GM23338 (cell line): ENCODE measurements around the gene UPK1B. TPM values are rescaled to one million over a fixed set of nuclear protein-coding genes. Genes with fewer than 3 reads are reported as not detected.

Experiments
- ATAC-seq: fragments of 200-7000 bp; cut with Tn5 transposase; 3 replicates; pipeline ENCODE4 v1.9.1; 2020
- DNase-seq: peaks from one replicate; pipeline ENCODE4 v3.0.0-alpha.2; 2015; ENCODE audit warnings: low spot score
- H2AFZ ChIP-seq: fragments of 200-600 bp; sonication (generic); 2 replicates; pipeline ENCODE4 v1.8.0; 2016; ENCODE audit warnings: antibody characterized with exemption, mild to moderate bottlenecking, moderate library complexity
- H3F3A ChIP-seq: fragments of 200-600 bp; sonication (generic); replicated peaks from 2 replicates; pipeline ENCODE4 v1.8.0; 2017; ENCODE audit warnings: antibody characterized with exemption, mixed run types, low read depth
- H3K27ac ChIP-seq: fragments of 200-600 bp; sonication (generic); 2 replicates; pipeline ENCODE4 v1.6.1; 2016; ENCODE audit warnings: low read depth
- H3K27me3 ChIP-seq: fragments of 200-600 bp; sonication (generic); 2 replicates; pipeline ENCODE4 v1.8.0; 2016; ENCODE audit warnings: mild to moderate bottlenecking, mixed run types, moderate library complexity; ENCODE audit not compliant: insufficient read depth
- H3K36me3 ChIP-seq: fragments of 200-600 bp; sonication (generic); 2 replicates; pipeline ENCODE4 v1.8.0; 2016; ENCODE audit warnings: mild to moderate bottlenecking; ENCODE audit not compliant: insufficient read depth
- H3K4me1 ChIP-seq: fragments of 200-600 bp; sonication (generic); 2 replicates; pipeline ENCODE4 v1.8.0; 2016; ENCODE audit warnings: mild to moderate bottlenecking, moderate library complexity; ENCODE audit not compliant: insufficient read depth
- H3K4me2 ChIP-seq: fragments of 200-600 bp; sonication (generic); 2 replicates; pipeline ENCODE4 v1.7.1; 2017; ENCODE audit warnings: mixed run types
- H3K4me3 ChIP-seq: fragments of 200-600 bp; sonication (generic); 2 replicates; pipeline ENCODE4 v1.6.1; 2016; ENCODE audit warnings: mixed run types
- H3K79me2 ChIP-seq: fragments of 200-600 bp; sonication (generic); replicated peaks from 2 replicates; pipeline ENCODE4 v1.8.0; 2017; ENCODE audit warnings: mild to moderate bottlenecking; ENCODE audit not compliant: insufficient read depth
- H3K9me2 ChIP-seq: fragments of 200-600 bp; sonication (generic); 2 replicates; pipeline ENCODE4 v1.8.0; 2017; ENCODE audit not compliant: insufficient read depth
- H4K20me1 ChIP-seq: fragments of 200-600 bp; sonication (generic); replicated peaks from 2 replicates; pipeline ENCODE4 v1.8.0; 2017; ENCODE audit warnings: mild to moderate bottlenecking; ENCODE audit not compliant: insufficient read depth
- H3K27ac Mint-ChIP-seq: 2 replicates; pipeline ENCODE4 v1.8.0; 2020; ENCODE audit warnings: inconsistent platforms, mild to moderate bottlenecking, moderate library complexity, mixed read lengths
- H3K27me3 Mint-ChIP-seq: 3 replicates; pipeline ENCODE4 v1.8.0; 2022; ENCODE audit warnings: low read depth, mild to moderate bottlenecking, moderate library complexity, mixed read lengths, inconsistent platforms; ENCODE audit not compliant: insufficient read depth, poor library complexity
- H3K36me3 Mint-ChIP-seq: 3 replicates; pipeline ENCODE4 v1.8.0; 2021; ENCODE audit warnings: low read depth, mild to moderate bottlenecking, inconsistent platforms, moderate library complexity, mixed read lengths
- H3K4me1 Mint-ChIP-seq: 3 replicates; pipeline ENCODE4 v1.8.0; 2020; ENCODE audit warnings: mild to moderate bottlenecking, inconsistent platforms, mixed read lengths
- H3K4me3 Mint-ChIP-seq: 3 replicates; pipeline ENCODE4 v1.8.0; 2021; ENCODE audit warnings: moderate library complexity, mild to moderate bottlenecking, inconsistent platforms, mixed read lengths
- H3K9me3 Mint-ChIP-seq: 3 replicates; pipeline ENCODE4 v1.8.0; 2020; ENCODE audit warnings: moderate library complexity, mild to moderate bottlenecking, inconsistent platforms, mixed read lengths
- CREB1 ChIP-seq: fragments of 250-450 bp; sonication (Bioruptor Pico); IDR thresholded peaks from 2 replicates; pipeline ENCODE4 v1.5.0; 2020; ENCODE audit warnings: low read depth, mild to moderate bottlenecking, moderate library complexity
- EZH2 ChIP-seq: fragments of 200-600 bp; sonication (generic); IDR thresholded peaks from one replicate; pipeline ENCODE4 v1.8.0; 2017; ENCODE audit warnings: antibody characterized with exemption, mild to moderate bottlenecking, low read depth; ENCODE audit not compliant: unreplicated experiment
- EZH2phosphoT487 ChIP-seq: fragments of 200-600 bp; sonication (generic); IDR thresholded peaks from one replicate; pipeline ENCODE4 v1.8.1; 2018; ENCODE audit warnings: antibody characterized with exemption; ENCODE audit not compliant: unreplicated experiment
- JUNB ChIP-seq: IDR thresholded peaks from one replicate; pipeline ENCODE4 v1.6.1; 2016; ENCODE audit warnings: antibody characterized with exemption; ENCODE audit not compliant: unreplicated experiment
- NANOG ChIP-seq: IDR thresholded peaks from 2 replicates; pipeline ENCODE4 v1.6.1; 2016; ENCODE audit warnings: antibody characterized with exemption, borderline replicate concordance
- STAT1 ChIP-seq: IDR thresholded peaks from one replicate; pipeline ENCODE4 v1.6.1; 2016; ENCODE audit warnings: antibody characterized with exemption; ENCODE audit not compliant: unreplicated experiment
- ZNF114 ChIP-seq: fragments of 250-450 bp; sonication (Bioruptor Pico); IDR thresholded peaks from 2 replicates; pipeline ENCODE4 v1.5.0; 2020; ENCODE audit warnings: mild to moderate bottlenecking, moderate library complexity
- ZNF331 ChIP-seq: fragments of 250-450 bp; sonication (Bioruptor Pico); IDR thresholded peaks from 2 replicates; pipeline ENCODE4 v1.5.0; 2020; ENCODE audit warnings: low read depth, mild to moderate bottlenecking, moderate library complexity
- polyA plus RNA-seq: library from polyadenylated mRNA; unstranded; fragments of >200 nt; fragmentation: Nextera tagmentation; extraction: Ambion mirVana; gene quantifications from 2 replicates; pipeline ENCODE4 v1.2.1, GENCODE V29; 2016
- total RNA-seq: library from RNA; depleted of rRNA; stranded (reverse); fragments of >200 nt; shearing (Covaris generic); gene quantifications from 2 replicates; pipeline ENCODE4 v1.2.3, GENCODE V29; 2014
- TF ChIP-seq, protein P1 (sequence below), 2 experiments: fragments of 200-600 bp in 1 of 2; sonication (generic) in 1 of 2; conservative IDR thresholded peaks; 2 replicates each; pipeline versions ENCODE4 v1.5.1 to v1.6.1; 2016 to 2017; ENCODE audit warnings: antibody characterized with exemption in 2 of 2, low read depth in 2 of 2, mild to moderate bottlenecking in 2 of 2, moderate library complexity in 1 of 2
- TF ChIP-seq, protein P2 (sequence below): IDR thresholded peaks from one replicate; pipeline ENCODE4 v1.6.1; 2018; ENCODE audit warnings: antibody characterized with exemption; ENCODE audit not compliant: unreplicated experiment

Gene UPK1B
- total and polyA plus RNA-seq, 2 experiments from 2014 or later = 0.39 to 0.66 TPM

DNA sequence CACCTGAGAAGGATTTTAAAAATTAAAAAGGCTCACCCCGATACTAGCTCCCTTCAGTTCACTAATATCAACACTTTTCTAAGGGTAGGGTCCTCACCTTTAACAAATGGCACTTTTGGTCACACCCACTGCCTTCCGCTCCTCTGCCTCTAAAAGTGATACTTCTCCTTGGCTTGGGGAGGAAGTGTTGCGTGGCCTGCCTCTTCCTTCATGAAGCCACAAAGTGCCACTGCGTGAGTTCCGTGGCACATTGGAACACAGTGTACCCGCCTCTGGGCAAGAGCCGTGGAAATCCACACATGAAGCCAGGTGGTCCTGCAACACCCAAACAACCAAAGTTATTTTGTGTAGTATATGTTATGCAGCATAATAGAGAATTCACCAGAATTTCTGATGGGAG is 63.4 kb downstream of the UPK1B start:
- peaks cover 49% of the 10 kb centered on the region for H3K36me3 Mint-ChIP-seq
- peaks cover 10% of the 10 kb centered on the region for H3K4me1 Mint-ChIP-seq
- no peak overlapping the region for H3K4me3 Mint-ChIP-seq
- H3K4me2 ChIP-seq = no peak overlapping the region
- no peaks in the 10 kb centered on the region for H3K9me2 ChIP-seq
- peaks cover 17% of the 10 kb centered on the region for H3K4me1 ChIP-seq
- H3F3A ChIP-seq = no peaks in the 10 kb centered on the region; the same call in 1 of the 2 replicates
- no peak overlapping the region for H3K27ac ChIP-seq
- no peak overlapping the region for H3K4me3 ChIP-seq
- TF ChIP-seq ZNF331 (CRISPR knock-in tag) (no peak), EZH2 (no peak), ZNF114 (CRISPR knock-in tag) (no peak), JUNB (no peak), CREB1 (no peak), EZH2phosphoT487 (no peak), STAT1 (no peak)
- TF ChIP-seq, protein P1, sequence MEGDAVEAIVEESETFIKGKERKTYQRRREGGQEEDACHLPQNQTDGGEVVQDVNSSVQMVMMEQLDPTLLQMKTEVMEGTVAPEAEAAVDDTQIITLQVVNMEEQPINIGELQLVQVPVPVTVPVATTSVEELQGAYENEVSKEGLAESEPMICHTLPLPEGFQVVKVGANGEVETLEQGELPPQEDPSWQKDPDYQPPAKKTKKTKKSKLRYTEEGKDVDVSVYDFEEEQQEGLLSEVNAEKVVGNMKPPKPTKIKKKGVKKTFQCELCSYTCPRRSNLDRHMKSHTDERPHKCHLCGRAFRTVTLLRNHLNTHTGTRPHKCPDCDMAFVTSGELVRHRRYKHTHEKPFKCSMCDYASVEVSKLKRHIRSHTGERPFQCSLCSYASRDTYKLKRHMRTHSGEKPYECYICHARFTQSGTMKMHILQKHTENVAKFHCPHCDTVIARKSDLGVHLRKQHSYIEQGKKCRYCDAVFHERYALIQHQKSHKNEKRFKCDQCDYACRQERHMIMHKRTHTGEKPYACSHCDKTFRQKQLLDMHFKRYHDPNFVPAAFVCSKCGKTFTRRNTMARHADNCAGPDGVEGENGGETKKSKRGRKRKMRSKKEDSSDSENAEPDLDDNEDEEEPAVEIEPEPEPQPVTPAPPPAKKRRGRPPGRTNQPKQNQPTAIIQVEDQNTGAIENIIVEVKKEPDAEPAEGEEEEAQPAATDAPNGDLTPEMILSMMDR (conservative IDR thresholded peaks at IDR 0.05; ENCODE audit: low read depth in 2 of 2) = no peak
- no peaks in the 10 kb centered on the region for H3K27me3 ChIP-seq
- no peak for ATAC-seq
- peaks cover 75% of the 10 kb centered on the region for H3K79me2 ChIP-seq
- H3K9me3 Mint-ChIP-seq = peaks cover 5% of the 10 kb centered on the region; the same call in 2 of the 3 replicates
- no peak overlapping the region for H2AFZ ChIP-seq
- no peak for DNase-seq
- peaks cover 7% of the 10 kb centered on the region for H3K27me3 Mint-ChIP-seq
- peaks cover 32% of the 10 kb centered on the region; the same call in 1 of the 2 replicates for H3K36me3 ChIP-seq
- no peak overlapping the region for H3K27ac Mint-ChIP-seq
- peaks cover 3% of the 10 kb centered on the region; the same call in 1 of the 2 replicates for H4K20me1 ChIP-seq

DNA sequence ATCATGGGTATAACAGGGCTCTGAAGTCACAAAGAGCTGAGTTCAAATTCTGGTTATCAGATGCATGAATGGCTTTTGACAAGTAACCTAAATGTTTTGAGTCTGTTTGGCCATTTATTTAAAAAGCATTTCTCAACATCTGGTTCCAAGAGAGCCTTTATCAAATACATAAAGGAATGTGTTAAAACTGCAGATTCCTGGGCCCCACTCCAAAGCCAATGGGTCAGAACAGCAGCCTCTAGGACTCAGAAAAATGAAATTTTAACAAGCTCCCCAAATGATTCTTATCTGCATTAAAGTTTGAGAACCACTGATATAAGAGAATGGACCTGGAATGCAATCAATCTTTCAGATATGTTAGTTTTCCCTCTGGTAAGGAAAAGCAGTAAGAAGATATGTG is 63.9 kb downstream of the UPK1B start:
- H3K36me3 Mint-ChIP-seq = peaks cover 51% of the 10 kb centered on the region
- Histone ChIP-seq H3K4me2 (no peak overlapping the region), H3K79me2 (peaks cover 70% of the 10 kb centered on the region), H3K4me3 (no peak overlapping the region), H3K9me2 (no peaks in the 10 kb centered on the region), H3K27ac (no peak overlapping the region), H3F3A (no peaks in the 10 kb centered on the region; the same call in 1 of the 2 replicates), H2AFZ (no peak overlapping the region), H3K36me3 (peaks cover 32% of the 10 kb centered on the region; the same call in 1 of the 2 replicates), H4K20me1 (peaks cover 3% of the 10 kb centered on the region; the same call in 1 of the 2 replicates), H3K4me1 (peaks cover 17% of the 10 kb centered on the region), H3K27me3 (no peaks in the 10 kb centered on the region)
- H3K4me3 Mint-ChIP-seq = no peak overlapping the region
- peaks cover 10% of the 10 kb centered on the region for H3K4me1 Mint-ChIP-seq
- peaks cover 9% of the 10 kb centered on the region; the same call in 2 of the 3 replicates for H3K9me3 Mint-ChIP-seq
- DNase-seq (no peak), ATAC-seq (no peak)
- H3K27me3 Mint-ChIP-seq = peaks cover 7% of the 10 kb centered on the region
- no peak overlapping the region for H3K27ac Mint-ChIP-seq
- TF ChIP-seq, protein P1 (conservative IDR thresholded peaks at IDR 0.05; ENCODE audit: low read depth in 2 of 2) = no peak
- TF ChIP-seq JUNB (no peak), EZH2 (no peak), NANOG (no peak)
- TF ChIP-seq, protein P2, sequence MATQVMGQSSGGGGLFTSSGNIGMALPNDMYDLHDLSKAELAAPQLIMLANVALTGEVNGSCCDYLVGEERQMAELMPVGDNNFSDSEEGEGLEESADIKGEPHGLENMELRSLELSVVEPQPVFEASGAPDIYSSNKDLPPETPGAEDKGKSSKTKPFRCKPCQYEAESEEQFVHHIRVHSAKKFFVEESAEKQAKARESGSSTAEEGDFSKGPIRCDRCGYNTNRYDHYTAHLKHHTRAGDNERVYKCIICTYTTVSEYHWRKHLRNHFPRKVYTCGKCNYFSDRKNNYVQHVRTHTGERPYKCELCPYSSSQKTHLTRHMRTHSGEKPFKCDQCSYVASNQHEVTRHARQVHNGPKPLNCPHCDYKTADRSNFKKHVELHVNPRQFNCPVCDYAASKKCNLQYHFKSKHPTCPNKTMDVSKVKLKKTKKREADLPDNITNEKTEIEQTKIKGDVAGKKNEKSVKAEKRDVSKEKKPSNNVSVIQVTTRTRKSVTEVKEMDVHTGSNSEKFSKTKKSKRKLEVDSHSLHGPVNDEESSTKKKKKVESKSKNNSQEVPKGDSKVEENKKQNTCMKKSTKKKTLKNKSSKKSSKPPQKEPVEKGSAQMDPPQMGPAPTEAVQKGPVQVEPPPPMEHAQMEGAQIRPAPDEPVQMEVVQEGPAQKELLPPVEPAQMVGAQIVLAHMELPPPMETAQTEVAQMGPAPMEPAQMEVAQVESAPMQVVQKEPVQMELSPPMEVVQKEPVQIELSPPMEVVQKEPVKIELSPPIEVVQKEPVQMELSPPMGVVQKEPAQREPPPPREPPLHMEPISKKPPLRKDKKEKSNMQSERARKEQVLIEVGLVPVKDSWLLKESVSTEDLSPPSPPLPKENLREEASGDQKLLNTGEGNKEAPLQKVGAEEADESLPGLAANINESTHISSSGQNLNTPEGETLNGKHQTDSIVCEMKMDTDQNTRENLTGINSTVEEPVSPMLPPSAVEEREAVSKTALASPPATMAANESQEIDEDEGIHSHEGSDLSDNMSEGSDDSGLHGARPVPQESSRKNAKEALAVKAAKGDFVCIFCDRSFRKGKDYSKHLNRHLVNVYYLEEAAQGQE = no peak
